SIG-M5 treated with dmso at 0.1 percent for 504 hours (cell line): ENCODE measurements around the gene TMEM256.

Source experiments
- DNase-seq: peaks from one replicate; lab custom pipeline; 2025; ENCODE audit not compliant: unreplicated experiment; lab: John Stamatoyannopoulos, UW

The TMEM256 gene

DNA sequence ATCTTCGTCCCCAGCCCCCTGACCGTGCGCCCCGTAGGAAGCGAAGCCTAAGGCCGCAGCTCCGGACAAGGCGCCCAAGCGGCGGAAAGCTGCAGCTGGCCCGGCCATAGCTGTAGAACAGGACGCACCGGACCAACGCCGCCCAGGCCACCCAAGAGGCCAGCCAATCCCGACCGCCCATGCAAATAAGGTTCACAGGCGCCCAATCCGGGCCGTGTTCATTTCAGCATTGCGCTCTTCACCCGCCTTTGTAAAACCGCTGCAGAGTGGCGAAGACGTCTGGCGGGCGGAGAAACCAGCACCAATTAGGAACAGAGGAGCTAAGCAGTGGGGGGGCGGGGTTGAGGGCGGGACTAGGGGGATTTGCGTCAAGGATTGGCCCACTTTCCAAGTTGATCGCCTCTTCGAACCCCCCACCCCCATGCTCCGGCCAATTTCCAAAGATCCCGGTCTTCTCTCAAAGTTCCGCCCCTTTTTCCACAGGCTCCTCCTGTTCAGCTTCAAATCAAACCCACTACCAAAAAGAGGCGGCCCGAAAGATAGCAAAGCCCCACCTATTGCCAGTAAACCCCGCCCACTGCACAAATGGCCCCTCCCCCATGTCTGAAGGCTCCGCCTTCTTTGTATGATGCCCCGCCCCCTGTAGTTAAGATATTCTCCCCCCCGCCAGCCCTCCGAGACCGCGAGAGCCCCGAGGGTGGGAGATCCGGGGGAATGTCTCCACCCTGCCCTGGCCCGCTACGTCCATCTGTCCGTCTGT is at the start of gene TMEM256:
TMEM256 (minus strand) TSS at position 121 of the 760 bp plus-strand sequence; CDS start at position 108, 13 bp downstream.
- DNase-seq = peak; percentile 99

- DNase-seq = no peak
Observed at GRCh38 chr17:7448461-7448860, 44.6 kb upstream of the TMEM256 start.

- no peak for DNase-seq
Observed at GRCh38 chr17:7445619-7445968, 41.7 kb upstream of the TMEM256 start.

- no peak for DNase-seq
Observed at GRCh38 chr17:7444682-7445618, 41.1 kb upstream of the TMEM256 start, which contains the start of gene CHRNB1. TSS of gene CHRNB1 (plus strand) at chr17:7445061. CDS start at chr17:7445128, 67 bp downstream.

GRCh38 chr17:7443499-7444485 is 39.9 kb upstream of the TMEM256 start:
- no peak for DNase-seq

DNA sequence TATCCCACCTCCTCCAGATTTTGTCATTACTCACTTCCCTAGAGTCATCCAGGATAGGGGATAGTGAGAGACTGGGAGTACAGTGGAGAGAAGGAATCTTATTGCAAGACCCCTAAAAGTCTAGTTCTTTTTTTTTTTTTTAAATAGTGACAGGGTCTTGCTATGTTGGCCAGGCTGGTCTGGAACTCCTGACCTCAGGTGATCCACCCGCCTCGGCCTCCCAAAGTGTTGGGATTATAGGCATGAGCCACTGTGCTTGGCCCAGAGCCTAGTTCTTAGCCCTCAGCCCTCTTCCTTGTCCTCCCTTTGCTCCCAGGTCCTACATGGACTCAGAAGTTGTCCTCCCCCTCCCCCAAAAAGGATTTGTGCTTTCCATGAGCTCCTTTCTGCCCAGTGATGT is 38.2 kb upstream of the TMEM256 start:
- no peak for DNase-seq

DNA sequence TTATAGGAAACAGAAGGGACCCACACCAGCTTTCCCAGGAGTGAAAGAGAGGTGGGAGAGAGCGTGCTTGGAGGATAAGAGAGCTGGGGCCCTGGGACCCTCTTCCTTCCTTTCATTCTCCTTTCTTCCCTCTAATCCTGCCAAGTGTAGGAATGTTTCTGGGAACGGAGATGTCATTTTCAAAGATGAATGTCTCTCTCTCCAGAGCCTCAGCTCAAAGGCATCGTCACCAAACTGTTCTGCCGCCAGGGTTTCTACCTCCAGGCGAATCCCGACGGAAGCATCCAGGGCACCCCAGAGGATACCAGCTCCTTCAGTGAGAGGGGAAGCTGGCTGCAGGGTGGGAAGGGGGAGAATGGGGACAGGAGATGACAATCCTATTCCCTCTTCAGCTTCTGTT is 37.4 kb upstream of the TMEM256 start:
- DNase-seq = no peak

DNA sequence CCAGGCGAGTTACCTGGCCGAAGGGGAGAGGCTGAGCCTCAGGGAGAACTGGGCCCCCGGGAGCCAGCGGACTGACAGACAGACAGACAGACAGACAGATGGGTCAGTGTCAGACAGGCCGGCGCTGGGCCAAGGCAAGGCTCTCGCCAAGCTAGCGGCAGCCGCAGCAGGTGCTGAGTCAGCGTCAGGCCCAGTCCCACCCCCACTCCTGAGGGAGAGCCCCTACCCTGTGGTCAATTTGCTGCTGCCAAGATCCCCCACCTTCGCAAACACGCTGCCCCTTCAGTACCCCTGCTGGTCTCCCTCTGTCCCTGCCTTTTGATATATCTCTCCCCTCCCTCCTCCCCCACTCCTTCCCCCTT is 36.9 kb upstream of the TMEM256 start:
- DNase-seq = no peak

DNA sequence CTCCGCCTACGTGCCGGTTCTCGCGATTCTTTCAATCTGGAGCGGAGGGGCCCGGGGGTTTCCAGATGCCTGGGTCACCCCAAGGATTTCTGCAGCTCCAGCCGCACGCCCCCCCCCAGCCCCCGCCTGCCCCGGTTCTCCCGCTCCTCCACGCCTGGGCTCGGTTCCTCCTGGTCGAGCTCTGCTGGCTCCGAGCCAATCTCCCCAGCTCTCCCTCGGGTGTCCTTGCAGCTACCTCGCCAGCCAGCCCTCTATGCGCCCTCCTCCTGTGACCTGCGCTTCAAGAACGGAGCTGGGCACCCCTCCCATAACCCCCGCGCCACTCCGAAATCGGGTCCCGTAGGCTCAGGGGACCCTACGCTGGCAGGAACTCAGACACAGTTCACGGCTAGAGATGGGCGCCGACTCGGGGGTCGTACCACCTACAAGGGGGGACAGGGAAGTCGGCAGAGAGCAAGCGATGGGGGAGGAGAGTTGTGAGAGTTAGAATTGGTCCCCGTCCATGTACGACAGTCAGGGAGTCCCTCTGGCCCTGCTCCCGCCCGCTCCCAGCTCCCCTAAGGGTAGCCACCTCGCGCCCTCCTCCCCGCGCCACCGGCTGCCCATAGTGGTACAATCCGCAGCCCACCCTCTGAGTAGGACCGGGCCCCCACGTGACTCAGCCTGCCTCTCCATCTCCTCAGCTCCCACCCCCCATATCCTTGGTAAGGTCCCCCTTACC is 36.4 kb upstream of the TMEM256 start:
- peak; percentile 36 for DNase-seq

- no peak for DNase-seq
Observed at GRCh38 chr17:7439462-7440112, 35.7 kb upstream of the TMEM256 start, which contains the start of gene FGF11. TSS of gene FGF11 (plus strand) at chr17:7439512. CDS start at chr17:7439621, 109 bp downstream.

GRCh38 chr17:7438656-7439460 is 35.0 kb upstream of the TMEM256 start:
- no peak for DNase-seq

- DNase-seq = peak; percentile 61
Observed at GRCh38 chr17:7437950-7438614, 34.2 kb upstream of the TMEM256 start.

DNA sequence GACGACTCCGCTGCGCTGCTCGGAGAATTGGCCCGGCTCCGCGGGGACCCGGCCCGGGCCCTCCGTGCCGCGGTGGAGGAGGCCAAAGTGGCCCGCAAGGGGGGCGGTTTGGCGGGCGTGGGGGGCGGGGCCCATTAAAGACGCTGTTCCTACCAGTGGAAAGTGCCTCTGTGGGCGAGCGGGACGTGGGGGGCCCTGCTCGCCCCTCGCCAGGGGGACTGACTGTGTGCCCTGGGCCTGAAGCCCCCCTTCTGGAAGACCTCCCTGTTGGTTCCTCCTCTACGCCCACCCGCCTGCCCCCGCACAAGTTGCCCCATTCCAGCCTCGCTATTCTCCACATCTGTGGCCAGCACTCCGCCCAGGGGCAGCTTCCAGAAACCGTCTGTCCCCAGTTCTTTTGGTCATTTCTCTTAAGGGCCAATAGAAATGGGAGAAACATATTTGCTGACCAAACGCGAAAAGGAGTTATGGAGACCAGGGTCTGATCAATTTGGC is 33.5 kb upstream of the TMEM256 start:
- DNase-seq = no peak

- DNase-seq = peak; percentile 65
Observed at GRCh38 chr17:7436556-7437368, 32.9 kb upstream of the TMEM256 start.

GRCh38 chr17:7435676-7436555 is 32.0 kb upstream of the TMEM256 start:
- DNase-seq = peak; percentile 73

- no peak for DNase-seq
Observed at GRCh38 chr17:7432296-7432695, 28.4 kb upstream of the TMEM256 start.
